ENCODE results near the gene ZFHX3. TPM values are rescaled to one million over a fixed set of nuclear protein-coding genes. Genes with fewer than 3 reads are reported as not detected.
"Not testable (repeated sequence)": the region's sequence is repeated elsewhere in the genome, so short reads cannot be mapped to it uniquely, and the experiment has no call there.

The ZFHX3 gene
- total RNA-seq, 3 donors from 2014 or later, result 13.8 to 36.0 (median 15.5) TPM

- Histone ChIP-seq H3K36me3 (ENCODE audit: low read depth) (no peaks in the 10 kb centered on the region), H3K4me3 (no peak overlapping the region), H3K9me3 (no peaks in the 10 kb centered on the region), H3K4me1 (ENCODE audit: low read depth) (no peaks in the 10 kb centered on the region)
- ATAC-seq, result no peak
- intact Hi-C loops (cut with DNase I, micrococcal nuclease), result no loop called here
- no peak for DNase-seq
- TF ChIP-seq CTCF (IDR thresholded peaks at IDR 0.05), result no peak
Measured at GRCh38 chr16:73083271-73083670, 35.3 kb upstream of the ZFHX3 start.

- H3K9me3 ChIP-seq; H3K4me3 ChIP-seq; H3K4me1 ChIP-seq (ENCODE audit: low read depth); H3K36me3 ChIP-seq (ENCODE audit: low read depth); intact Hi-C loops (cut with DNase I, micrococcal nuclease); DNase-seq: not testable (repeated sequence)
- ATAC-seq, result peak; percentile 40
Measured at GRCh38 chr16:73082634-73083051, 34.7 kb upstream of the ZFHX3 start.

- Histone ChIP-seq H3K36me3 (ENCODE audit: low read depth) (no peaks in the 10 kb centered on the region), H3K4me3 (no peak overlapping the region), H3K9me3 (no peaks in the 10 kb centered on the region), H3K4me1 (ENCODE audit: low read depth) (no peaks in the 10 kb centered on the region)
- intact Hi-C loops (cut with DNase I, micrococcal nuclease), result no loop called here
- DNase-seq (no peak), ATAC-seq (no peak)
- no peak for TF ChIP-seq CTCF (IDR thresholded peaks at IDR 0.05)
Measured at GRCh38 chr16:73080931-73081330, 33.0 kb upstream of the ZFHX3 start.

GRCh38 chr16:73076324-73076810 is 28.4 kb upstream of the ZFHX3 start:
- intact Hi-C loops (cut with DNase I, micrococcal nuclease), result no loop called here
- H3K9me3 ChIP-seq, result no peaks in the 10 kb centered on the region
- no peak for ATAC-seq
- H3K36me3 ChIP-seq (ENCODE audit: low read depth), result no peaks in the 10 kb centered on the region
- TF ChIP-seq CTCF (IDR thresholded peaks at IDR 0.05), result no peak
- no peak overlapping the region for H3K4me3 ChIP-seq
- H3K4me1 ChIP-seq (ENCODE audit: low read depth), result no peaks in the 10 kb centered on the region
- no peak for DNase-seq

GRCh38 chr16:73074382-73074781 is 26.5 kb upstream of the ZFHX3 start:
- no peak for ATAC-seq
- no peak for TF ChIP-seq CTCF (IDR thresholded peaks at IDR 0.05)
- no peak for DNase-seq
- Histone ChIP-seq H3K4me1 (ENCODE audit: low read depth) (peaks cover 3% of the 10 kb centered on the region), H3K4me3 (no peak overlapping the region), H3K9me3 (no peaks in the 10 kb centered on the region), H3K36me3 (ENCODE audit: low read depth) (no peaks in the 10 kb centered on the region)
- intact Hi-C loops (cut with DNase I, micrococcal nuclease), result no loop called here

GRCh38 chr16:73072051-73072450 is 24.1 kb upstream of the ZFHX3 start:
- H3K4me3 ChIP-seq; H3K36me3 ChIP-seq (ENCODE audit: low read depth); intact Hi-C loops (cut with DNase I, micrococcal nuclease); H3K9me3 ChIP-seq; ATAC-seq; DNase-seq; H3K4me1 ChIP-seq (ENCODE audit: low read depth): not testable (repeated sequence)

All from mucosa of descending colon (tissue), 3 donors.